OCI-LY7 (cell line): ENCODE data around the gene GCH1. TPM values are rescaled to one million over a fixed set of nuclear protein-coding genes. Genes with fewer than 3 reads are reported as not detected.

Experiments used
- BruUV-seq: library from RNA; stranded (reverse); fragments of 400-500 nt; replicated peaks from 2 replicates; lab custom pipeline; 2021; lab: Mats Ljungman, UMichigan
- CTCF ChIA-PET: fragments of 300-600 bp; sonication (Branson Sonifier 250); formaldehyde crosslinking; loops from one replicate; lab custom pipeline; 2022; ENCODE audit warnings: antibody characterized with exemption; ENCODE audit not compliant: unreplicated experiment; lab: Charles Lee
- POLR2A ChIA-PET: fragments of 300-600 bp; sonication (Branson Sonifier 250); formaldehyde crosslinking; loops from one replicate; lab custom pipeline; 2022; ENCODE audit warnings: antibody characterized with exemption; lab: Charles Lee
- DNase-seq: peaks from one replicate; pipeline ENCODE4 v3.0.0-alpha.2; 2015; ENCODE audit warnings: low spot score
- H2AFZ ChIP-seq: fragments of 200-600 bp; sonication (generic), shearing (Covaris generic); 2 replicates; pipeline ENCODE4 v1.6.1; 2014; ENCODE audit warnings: mild to moderate bottlenecking, antibody characterized with exemption, low read length, moderate library complexity
- H3K27ac ChIP-seq: fragments of 200-600 bp; sonication (generic); 2 replicates; pipeline ENCODE4 v1.5.1; 2014; ENCODE audit warnings: mixed run types, low read depth, mild to moderate bottlenecking, moderate library complexity, low read length, inconsistent platforms; ENCODE audit not compliant: poor library complexity, severe bottlenecking
- H3K36me3 ChIP-seq: fragments of 200-600 bp; sonication (generic); 2 replicates; pipeline ENCODE4 v1.6.1; 2014; ENCODE audit warnings: mild to moderate bottlenecking, antibody characterized with exemption, low read length, moderate library complexity, mixed read lengths; ENCODE audit not compliant: insufficient read depth
- H3K4me1 ChIP-seq: fragments of 200-600 bp; sonication (generic); 2 replicates; pipeline ENCODE4 v1.5.1; 2014; ENCODE audit warnings: mild to moderate bottlenecking, low read length; ENCODE audit not compliant: insufficient read depth, poor library complexity, severe bottlenecking
- H3K4me2 ChIP-seq: fragments of 200-600 bp; sonication (generic); 2 replicates; pipeline ENCODE4 v1.6.1; 2014; ENCODE audit warnings: mild to moderate bottlenecking, low read length
- H3K4me3 ChIP-seq: fragments of 200-600 bp; sonication (generic); 2 replicates; pipeline ENCODE4 v1.5.1; 2014; ENCODE audit warnings: mild to moderate bottlenecking, low read depth, low read length; ENCODE audit not compliant: poor library complexity, severe bottlenecking
- H3K79me2 ChIP-seq: fragments of 200-600 bp; sonication (generic); 2 replicates; pipeline ENCODE4 v1.6.1; 2016; ENCODE audit warnings: low read depth, mild to moderate bottlenecking, low read length, moderate library complexity, mixed read lengths; ENCODE audit not compliant: insufficient read depth
- H3K9me2 ChIP-seq: fragments of 200-600 bp; sonication (generic); 2 replicates; pipeline ENCODE4 v1.6.1; 2016; ENCODE audit warnings: mild to moderate bottlenecking, low read length, mixed read lengths; ENCODE audit not compliant: insufficient read depth
- H3K9me3 ChIP-seq: fragments of 200-600 bp; sonication (generic); 2 replicates; pipeline ENCODE4 v1.6.1; 2014; ENCODE audit warnings: mild to moderate bottlenecking, mixed run types, low read length, mixed read lengths
- H4K20me1 ChIP-seq: fragments of 200-600 bp; sonication (generic); 2 replicates; pipeline ENCODE4 v1.6.1; 2014; ENCODE audit warnings: mild to moderate bottlenecking, antibody characterized with exemption, low read length, moderate library complexity, mixed read lengths; ENCODE audit not compliant: insufficient read depth
- EZH2phosphoT487 ChIP-seq: fragments of 200-600 bp; sonication (generic); IDR thresholded peaks from 2 replicates; pipeline ENCODE4 v1.6.1; 2018; ENCODE audit warnings: low read depth, borderline replicate concordance, mild to moderate bottlenecking, mixed run types, antibody characterized with exemption, low read length, moderate library complexity, mixed read lengths
- intact Hi-C: fragments of 100-400 bp; cut with micrococcal nuclease; formaldehyde crosslinking; loops from one replicate; pipeline ENCODE4 v1.10.0; 2022; ENCODE audit not compliant: unreplicated experiment
- total RNA-seq, 2 experiments: library from RNA; depleted of rRNA in 1 of 2; stranded (reverse); fragments of >200 nt in 1 of 2; shearing (Covaris generic) in 1 of 2; gene quantifications; 2 replicates each; pipeline ENCODE4 v1.2.3, GENCODE V29; 2014 to 2022
- TF ChIP-seq, protein P1 (sequence below): fragments of 200-600 bp; sonication (generic); conservative IDR thresholded peaks from 2 replicates; pipeline ENCODE4 v1.5.1; 2014; ENCODE audit warnings: mild to moderate bottlenecking, antibody characterized with exemption, low read length, moderate library complexity, mixed read lengths

The GCH1 gene
- total RNA-seq, 2 experiments from 2014 or later: 14.7 to 22.5 TPM

- Histone ChIP-seq H3K4me3 (no peak overlapping the region), H2AFZ (no peak overlapping the region), H4K20me1 (no peaks in the 10 kb centered on the region), H3K4me2 (no peak overlapping the region), H3K79me2 (no peaks in the 10 kb centered on the region), H3K9me3 (0 out of 2 replicates have a peak, but pooled peaks cover 7% of the 10 kb centered on the region), H3K9me2 (no peaks in the 10 kb centered on the region), H3K4me1 (no peaks in the 10 kb centered on the region), H3K36me3 (no peaks in the 10 kb centered on the region), H3K27ac (no peak overlapping the region)
- ChIA-PET CTCF (no interaction called here), POLR2A (interaction anchor here (1.1 to 1.2 kb wide), 2 partner anchors 23 to 47 kb away, joined by 3 read pairs; no protein-coding TSS in a partner anchor)
- intact Hi-C loops: no loop called here
- no peak for DNase-seq
- BruUV-seq: no TSS peak
- TF ChIP-seq EZH2phosphoT487: no peak
- TF ChIP-seq, protein P1, sequence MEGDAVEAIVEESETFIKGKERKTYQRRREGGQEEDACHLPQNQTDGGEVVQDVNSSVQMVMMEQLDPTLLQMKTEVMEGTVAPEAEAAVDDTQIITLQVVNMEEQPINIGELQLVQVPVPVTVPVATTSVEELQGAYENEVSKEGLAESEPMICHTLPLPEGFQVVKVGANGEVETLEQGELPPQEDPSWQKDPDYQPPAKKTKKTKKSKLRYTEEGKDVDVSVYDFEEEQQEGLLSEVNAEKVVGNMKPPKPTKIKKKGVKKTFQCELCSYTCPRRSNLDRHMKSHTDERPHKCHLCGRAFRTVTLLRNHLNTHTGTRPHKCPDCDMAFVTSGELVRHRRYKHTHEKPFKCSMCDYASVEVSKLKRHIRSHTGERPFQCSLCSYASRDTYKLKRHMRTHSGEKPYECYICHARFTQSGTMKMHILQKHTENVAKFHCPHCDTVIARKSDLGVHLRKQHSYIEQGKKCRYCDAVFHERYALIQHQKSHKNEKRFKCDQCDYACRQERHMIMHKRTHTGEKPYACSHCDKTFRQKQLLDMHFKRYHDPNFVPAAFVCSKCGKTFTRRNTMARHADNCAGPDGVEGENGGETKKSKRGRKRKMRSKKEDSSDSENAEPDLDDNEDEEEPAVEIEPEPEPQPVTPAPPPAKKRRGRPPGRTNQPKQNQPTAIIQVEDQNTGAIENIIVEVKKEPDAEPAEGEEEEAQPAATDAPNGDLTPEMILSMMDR: no peak
Measured at GRCh38 chr14:54794796-54795195, 107.8 kb downstream of the GCH1 start.

DNA sequence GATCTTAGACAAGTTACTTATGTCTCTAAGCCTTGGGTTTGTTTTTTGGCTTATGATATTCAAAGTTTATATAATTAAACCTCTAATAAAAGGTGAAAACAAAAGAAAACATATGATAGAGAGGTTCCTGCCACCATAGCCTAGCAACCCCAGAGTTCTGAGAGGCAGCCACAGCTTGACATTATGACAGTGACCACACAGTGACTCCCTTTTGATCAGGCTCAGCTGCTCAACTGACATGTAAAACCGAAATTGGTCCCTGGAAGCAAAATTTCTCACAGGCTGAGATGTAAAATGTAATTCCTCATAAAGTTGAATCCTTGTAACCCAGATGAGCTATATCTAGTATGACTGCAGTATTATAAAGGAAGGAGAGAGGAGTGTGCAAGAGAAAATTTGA, 108.5 kb downstream of the GCH1 start:
- Histone ChIP-seq H2AFZ (no peak overlapping the region), H3K9me2 (no peaks in the 10 kb centered on the region), H3K36me3 (no peaks in the 10 kb centered on the region), H3K4me2 (no peak overlapping the region), H3K79me2 (no peaks in the 10 kb centered on the region), H4K20me1 (no peaks in the 10 kb centered on the region), H3K27ac (no peak overlapping the region), H3K9me3 (0 out of 2 replicates have a peak, but pooled peaks cover 7% of the 10 kb centered on the region), H3K4me3 (no peak overlapping the region), H3K4me1 (no peaks in the 10 kb centered on the region)
- TF ChIP-seq, protein P1: no peak
- TF ChIP-seq EZH2phosphoT487: no peak
- no TSS peak for BruUV-seq
- intact Hi-C loops: no loop called here
- ChIA-PET CTCF (no interaction called here), POLR2A (interaction anchor here (0.6 to 1.2 kb wide), 6 partner anchors 23 to 229 kb away, joined by 3 to 6 read pairs (median 3); no protein-coding TSS in a partner anchor)
- no peak for DNase-seq

DNA sequence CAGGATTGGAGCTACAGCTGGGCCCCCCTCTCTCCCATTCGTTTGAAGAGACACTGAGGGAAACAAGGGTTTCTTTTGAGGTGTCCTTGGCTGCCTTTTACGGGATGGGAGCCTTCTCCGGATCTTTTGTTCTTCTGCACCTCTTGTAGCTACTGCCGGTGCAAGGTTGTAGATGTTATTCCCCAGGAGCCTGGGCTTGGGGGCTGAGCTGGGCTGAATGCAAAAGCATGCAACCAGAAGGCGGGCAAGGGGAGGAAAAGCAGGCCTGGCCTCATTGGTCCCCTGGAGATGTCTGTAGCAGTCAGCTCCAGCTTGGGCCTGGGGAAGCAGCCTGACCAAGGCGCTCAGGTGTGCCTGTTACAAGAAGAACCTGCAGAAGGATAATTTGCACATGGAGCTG, 110.3 kb downstream of the GCH1 start:
- intact Hi-C loops: no loop called here
- no peaks in the 10 kb centered on the region for H4K20me1 ChIP-seq
- no TSS peak for BruUV-seq
- no peak overlapping the region for H3K4me2 ChIP-seq
- H3K9me2 ChIP-seq: no peaks in the 10 kb centered on the region
- peaks cover under 1% of the 10 kb centered on the region for H3K4me1 ChIP-seq
- no peaks in the 10 kb centered on the region for H3K36me3 ChIP-seq
- no peak overlapping the region for H3K4me3 ChIP-seq
- TF ChIP-seq EZH2phosphoT487: no peak
- TF ChIP-seq, protein P1: no peak
- no peaks in the 10 kb centered on the region for H3K79me2 ChIP-seq
- CTCF ChIA-PET: no interaction called here
- no peak for DNase-seq
- no peak overlapping the region for H2AFZ ChIP-seq
- no peak overlapping the region for H3K27ac ChIP-seq
- 0 out of 2 replicates have a peak, but pooled peaks cover 7% of the 10 kb centered on the region for H3K9me3 ChIP-seq
- POLR2A ChIA-PET: interaction anchor here (0.5 to 1.4 kb wide), 2 partner anchors 9 to 30 kb away, joined by 3 to 4 read pairs; no protein-coding TSS in a partner anchor
